Lung (tissue), 12 donors: ENCODE measurements around the gene ABCC2. TPM values are rescaled to one million over a fixed set of nuclear protein-coding genes. Genes with fewer than 3 reads are reported as not detected.

Experiments used
- ATAC-seq: fragments of 200-7000 bp; cut with Tn5 transposase; one replicate; pipeline ENCODE4 v1.9.1; 2020; ENCODE audit warnings: moderate number of reproducible peaks; ENCODE audit not compliant: insufficient read depth, low FRiP score
- DNase-seq, 3 donors: peaks; one replicate each; pipeline ENCODE4 v3.0.0-alpha.2; 2013 to 2017
- H3K27ac ChIP-seq, 2 donors: one replicate each; pipeline ENCODE4 v1.5.1; 2013; ENCODE audit warnings: mild to moderate bottlenecking in 2 of 2, moderate library complexity in 2 of 2, control low read depth in 1 of 2, inconsistent platforms in 1 of 2, low read depth in 1 of 2, low read length in 1 of 2
- H3K27me3 ChIP-seq, 3 donors: one replicate each; pipeline ENCODE4 v1.5.1; 2013; ENCODE audit warnings: low read length in 2 of 3; ENCODE audit not compliant: control insufficient read depth in 3 of 3, insufficient read depth in 3 of 3
- H3K36me3 ChIP-seq, 4 donors: one replicate each; pipeline ENCODE4 v1.5.1; 2013; ENCODE audit warnings: low read length in 4 of 4, mild to moderate bottlenecking in 1 of 4, moderate library complexity in 1 of 4; ENCODE audit not compliant: control insufficient read depth in 4 of 4, insufficient read depth in 4 of 4
- H3K4me1 ChIP-seq, 5 donors: one replicate each; pipeline ENCODE4 v1.5.1; 2013; ENCODE audit warnings: low read length in 5 of 5, mild to moderate bottlenecking in 2 of 5, moderate library complexity in 1 of 5; ENCODE audit not compliant: control insufficient read depth in 5 of 5, insufficient read depth in 5 of 5
- H3K4me3 ChIP-seq: one replicate; pipeline ENCODE4 v1.5.1; 2013; ENCODE audit warnings: mild to moderate bottlenecking, control low read depth, moderate library complexity
- H3K9ac ChIP-seq, 2 donors: one replicate each; pipeline ENCODE4 v1.5.1; 2013; ENCODE audit warnings: low read length in 2 of 2, control low read depth in 1 of 2; ENCODE audit not compliant: insufficient read depth in 1 of 2
- H3K9me3 ChIP-seq, 4 donors: one replicate each; pipeline ENCODE4 v1.5.1; 2013; ENCODE audit warnings: low read length in 3 of 4, mild to moderate bottlenecking in 1 of 4, moderate library complexity in 1 of 4; ENCODE audit not compliant: control insufficient read depth in 4 of 4, insufficient read depth in 3 of 4
- CTCF ChIP-seq: IDR thresholded peaks from 2 replicates; pipeline ENCODE4 v1.5.1; 2012; ENCODE audit warnings: mild to moderate bottlenecking; ENCODE audit errors: control extremely low read depth, extremely low read depth
- WGBS, 2 donors: extraction: QIAGEN DNeasy Blood & Tissue Kit; methylation state at CpG; one replicate each; pipeline ENCODE4 v1.1.7; 2013; 5-methylcytosine and 5-hydroxymethylcytosine counted together
- polyA plus RNA-seq, 2 donors: library from polyadenylated mRNA; stranded (reverse); fragments of 200-250 nt; gene quantifications; one replicate each; pipeline ENCODE4 v1.2.1, GENCODE V29; 2013
- total RNA-seq, 2 donors: library from RNA; depleted of rRNA in 1 of 2; stranded (reverse); fragments of >200 nt in 1 of 2; gene quantifications; one replicate each; pipeline ENCODE4 v1.2.1, GENCODE V29; 2014 to 2021
- donor health status: control.
- donor health status: control.
- donor health status: Bipolar disorder and iron deficiency.
- donor health status: healthy.
- donor health status: DM: yes; HTN: yes; CAD: no.

The ABCC2 gene
- total and polyA plus RNA-seq, 4 donors, result 0.47 to 1.3 (median 0.96) TPM

- H3K9ac ChIP-seq, result no peak overlapping the region
These were observed 97.8 kb downstream of the ABCC2 start for GRCh38 chr10:99880080-99880835.

GRCh38 chr10:99881371-99881770 is 98.9 kb downstream of the ABCC2 start:
- Histone ChIP-seq H3K27me3 (no peaks in the 10 kb centered on the region), H3K4me3 (no peak overlapping the region), H3K36me3 (peaks cover 40 to 55% (median 49%) of the 10 kb centered on the region in 4 donors), H3K9ac (no peak overlapping the region), H3K4me1 (no peaks in the 10 kb centered on the region), H3K27ac (no peak overlapping the region), H3K9me3 (no peaks in the 10 kb centered on the region)
- DNase-seq (no peak), ATAC-seq (no peak)
- TF ChIP-seq CTCF, result no peak
- 80 to 83% methylated on average over 5 of the region's 5 CpGs for WGBS, 2 donors

More at GRCh38 chr10:99880080-99880835, 97.8 kb downstream of the ABCC2 start:
- no peaks in the 10 kb centered on the region for H3K27me3 ChIP-seq
- H3K9me3 ChIP-seq, result no peaks in the 10 kb centered on the region
- WGBS, 2 donors, result 74 to 80% methylated on average over 19 of the region's 19 CpGs
- H3K4me3 ChIP-seq, result no peak overlapping the region
- H3K36me3 ChIP-seq, result peaks cover 31 to 57% (median 53%) of the 10 kb centered on the region in 4 donors
- H3K4me1 ChIP-seq, result peaks cover 0 to 2% (median 0%) of the 10 kb centered on the region in 5 donors
- DNase-seq, result peak in 1 of 3 donors; percentile 17
- no peak for ATAC-seq
- peak overlapping the region; percentile 52 to 64 for H3K27ac ChIP-seq
- TF ChIP-seq CTCF, result no peak

- TF ChIP-seq CTCF, result no peak
- H3K27ac ChIP-seq, result no peak overlapping the region
- H3K9me3 ChIP-seq, result no peaks in the 10 kb centered on the region
- no peak for DNase-seq
- no peaks in the 10 kb centered on the region for H3K4me1 ChIP-seq
- H3K4me3 ChIP-seq, result no peak overlapping the region
- no peaks in the 10 kb centered on the region for H3K27me3 ChIP-seq
- no peak for ATAC-seq
- WGBS, 2 donors, result 61 to 66% methylated on average over 2 of the region's 2 CpGs
- peaks cover 28 to 41% (median 39%) of the 10 kb centered on the region in 4 donors for H3K36me3 ChIP-seq
- no peak overlapping the region for H3K9ac ChIP-seq
These were observed 101.1 kb downstream of the ABCC2 start for GRCh38 chr10:99883523-99883922.
